Measurements from ENCODE around the gene DNAJC15.

The DNAJC15 gene

DNA sequence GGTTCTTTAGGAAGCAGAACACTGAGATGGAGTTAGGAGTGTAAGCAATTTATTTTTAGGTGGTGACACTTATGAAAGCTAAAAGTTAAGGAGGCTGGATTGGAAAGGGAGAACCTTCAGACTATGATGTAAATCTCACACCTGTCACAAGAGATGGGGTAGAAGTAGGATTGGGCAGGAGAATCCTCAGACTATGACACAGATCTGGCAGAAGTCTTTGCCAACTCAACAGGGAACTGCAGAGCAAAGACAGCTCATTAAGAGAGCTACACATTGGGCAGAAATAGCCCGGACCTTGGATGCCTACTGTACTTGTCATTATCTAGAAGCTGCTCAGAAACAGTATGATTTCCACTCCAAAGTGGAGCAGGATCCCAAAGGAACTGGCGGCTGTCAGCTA lies 134.4 kb downstream of the DNAJC15 start:
- no peak for DNase-seq (ENCODE audit: low read depth)

DNA sequence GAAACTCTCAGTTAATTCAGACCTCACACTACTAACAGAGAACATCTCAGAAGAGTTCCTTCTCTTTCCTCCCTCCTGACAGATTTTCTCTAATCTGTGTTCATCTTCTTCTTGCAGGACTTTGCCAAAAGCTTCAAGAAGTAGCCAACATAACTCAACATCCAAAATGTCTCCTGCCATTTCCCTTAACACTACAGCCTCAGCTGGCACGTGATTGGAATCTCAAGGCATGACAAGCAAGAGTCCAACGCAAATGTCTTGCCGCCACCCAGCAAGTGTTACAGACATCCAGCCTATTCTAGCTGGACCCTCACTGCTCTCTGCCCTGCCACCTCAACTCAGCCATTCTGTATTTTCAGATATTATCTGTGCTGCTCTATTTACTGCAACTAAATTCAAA lies 135.1 kb downstream of the DNAJC15 start:
- DNase-seq (ENCODE audit: low read depth) = no peak

DNA sequence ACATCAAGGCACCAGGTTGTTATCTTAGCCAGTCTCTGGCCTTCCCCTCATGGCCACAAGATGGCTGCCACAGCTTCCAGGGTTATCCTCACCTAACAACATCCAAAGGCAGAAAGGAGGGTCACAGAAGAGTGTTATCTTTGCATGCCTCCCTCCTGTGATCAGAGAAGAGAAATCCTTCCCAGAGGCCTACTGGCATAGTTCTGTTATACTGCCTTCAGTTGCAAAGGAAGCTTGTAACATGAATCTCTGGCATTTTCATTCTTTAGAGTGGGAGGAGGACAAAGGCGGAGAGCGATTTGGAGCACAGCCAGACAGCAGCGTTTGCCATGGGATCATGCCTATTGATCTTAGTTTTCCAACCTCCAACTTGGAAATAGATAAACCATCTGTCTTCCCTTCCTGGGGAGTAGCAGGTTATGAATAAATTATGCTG lies 135.7 kb downstream of the DNAJC15 start:
- DNase-seq (ENCODE audit: low read depth) = peak; percentile 9
